Measurements from ENCODE around the gene SFI1.
"Not testable (repeated sequence)": the region's sequence is repeated elsewhere in the genome, so short reads cannot be mapped to it uniquely, and the experiment has no call there.

SFI1 gene

GRCh38 chr22:31586137-31586920 lies 90.0 kb downstream of the SFI1 start:
- peaks cover 8 to 57% of the 10 kb centered on the region in 2 experiments; a peak in 2 of 3 replicates for H3K36me3 ChIP-seq (ENCODE audit: control insufficient read depth in 2 of 2, insufficient read depth in 1 of 2, low read length in 2 of 2)
- H3K4me1 ChIP-seq (ENCODE audit: control insufficient read depth, insufficient read depth, low read length) = no peaks in the 10 kb centered on the region
- H3K27ac ChIP-seq (ENCODE audit: extremely low read depth, low read depth, low read length) = no peak overlapping the region
- H3K9me3 ChIP-seq (ENCODE audit: control insufficient read depth, insufficient read depth, low read depth, low read length) = no peaks in the 10 kb centered on the region
- ChIA-PET POLR2A (no interaction called here), CTCF (interaction anchor here (0.7 to 2.7 kb wide), 3 partner anchors 22 to 30 kb away, joined by 3 to 12 read pairs (median 3); no protein-coding TSS in a partner anchor)
- no peak overlapping the region for H3K4me3 ChIP-seq (ENCODE audit: low read depth, low read length)
- TF ChIP-seq ZNF76 (tag by site-specific recombination; IDR thresholded peaks at IDR 0.05; ENCODE audit: borderline replicate concordance, low read depth) = no peak

GRCh38 chr22:31588970-31589675 lies 92.8 kb downstream of the SFI1 start:
- POLR2A ChIA-PET = no interaction called here
- H3K4me1 ChIP-seq (ENCODE audit: control insufficient read depth, insufficient read depth, low read length) = no peaks in the 10 kb centered on the region

DNA sequence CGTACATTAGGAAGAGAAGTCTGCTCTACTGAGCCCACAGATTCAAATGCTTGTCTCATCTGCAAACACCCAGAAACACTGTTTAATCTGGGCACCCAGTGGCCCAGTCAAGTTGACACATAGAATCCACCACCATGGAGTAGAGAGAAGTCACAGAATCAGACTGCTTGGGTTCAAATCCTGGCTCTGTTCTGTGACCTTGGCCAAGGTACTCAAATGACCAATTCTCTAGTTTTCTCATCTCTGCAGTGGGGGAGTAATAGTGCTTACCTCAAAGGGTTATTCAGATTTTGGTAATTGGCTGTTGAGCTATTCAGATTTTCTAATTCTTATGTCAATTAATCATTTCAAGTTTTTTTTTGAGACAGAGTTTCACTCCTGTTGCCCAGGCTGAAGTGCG lies 93.8 kb downstream of the SFI1 start:
- H3K4me1 ChIP-seq (ENCODE audit: control insufficient read depth, insufficient read depth, low read length); H3K27ac ChIP-seq (ENCODE audit: extremely low read depth, low read depth, low read length); CTCF ChIA-PET; POLR2A ChIA-PET; H3K9me3 ChIP-seq (ENCODE audit: control insufficient read depth, insufficient read depth, low read depth, low read length); H3K4me3 ChIP-seq (ENCODE audit: low read depth, low read length): not testable (repeated sequence)
- H3K36me3 ChIP-seq (ENCODE audit: control insufficient read depth in 2 of 2, insufficient read depth in 1 of 2, low read length in 2 of 2) = peaks cover 8 to 41% of the 10 kb centered on the region in 2 experiments; a peak in 2 of 3 replicates

More at GRCh38 chr22:31588970-31589675, 92.8 kb downstream of the SFI1 start:
- TF ChIP-seq ZNF629 (tag by site-specific recombination; IDR thresholded peaks at IDR 0.05) (no peak), ZSCAN4 (tag by site-specific recombination; IDR thresholded peaks at IDR 0.05) (peak; percentile 18; the same call in 1 of the 2 replicates)
- no peak overlapping the region for H3K4me3 ChIP-seq (ENCODE audit: low read depth, low read length)
- CTCF ChIA-PET = interaction anchor here (0.7 kb wide), 2 partner anchors 24 to 73 kb away, joined by 5 read pairs; partner anchors contain the start of gene PISD
- no peaks in the 10 kb centered on the region for H3K9me3 ChIP-seq (ENCODE audit: control insufficient read depth, insufficient read depth, low read depth, low read length)
- H3K27ac ChIP-seq (ENCODE audit: extremely low read depth, low read depth, low read length) = no peak overlapping the region
- peaks cover 8 to 48% of the 10 kb centered on the region in 2 experiments; a peak in 2 of 3 replicates for H3K36me3 ChIP-seq (ENCODE audit: control insufficient read depth in 2 of 2, insufficient read depth in 1 of 2, low read length in 2 of 2)

GRCh38 chr22:31595271-31595670 lies 98.9 kb downstream of the SFI1 start:
- CTCF ChIA-PET = interaction anchor here (0.7 to 1.1 kb wide), 2 partner anchors 34 to 67 kb away, joined by 3 to 4 read pairs; no protein-coding TSS in a partner anchor
- TF ChIP-seq, protein P1, sequence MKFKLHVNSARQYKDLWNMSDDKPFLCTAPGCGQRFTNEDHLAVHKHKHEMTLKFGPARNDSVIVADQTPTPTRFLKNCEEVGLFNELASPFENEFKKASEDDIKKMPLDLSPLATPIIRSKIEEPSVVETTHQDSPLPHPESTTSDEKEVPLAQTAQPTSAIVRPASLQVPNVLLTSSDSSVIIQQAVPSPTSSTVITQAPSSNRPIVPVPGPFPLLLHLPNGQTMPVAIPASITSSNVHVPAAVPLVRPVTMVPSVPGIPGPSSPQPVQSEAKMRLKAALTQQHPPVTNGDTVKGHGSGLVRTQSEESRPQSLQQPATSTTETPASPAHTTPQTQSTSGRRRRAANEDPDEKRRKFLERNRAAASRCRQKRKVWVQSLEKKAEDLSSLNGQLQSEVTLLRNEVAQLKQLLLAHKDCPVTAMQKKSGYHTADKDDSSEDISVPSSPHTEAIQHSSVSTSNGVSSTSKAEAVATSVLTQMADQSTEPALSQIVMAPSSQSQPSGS (tag by site-specific recombination; IDR thresholded peaks at IDR 0.05; ENCODE audit: low read depth) = no peak
- TF ChIP-seq ZNF350 (tag by site-specific recombination; IDR thresholded peaks at IDR 0.05) (no peak), WT1 (tag by site-specific recombination; IDR thresholded peaks at IDR 0.05) (no peak), ZNF610 (tag by site-specific recombination; IDR thresholded peaks at IDR 0.05; ENCODE audit: borderline replicate concordance) (no peak), ZNF335 (tag by site-specific recombination; conservative IDR thresholded peaks at IDR 0.05) (no peak), ZNF248 (tag by site-specific recombination; IDR thresholded peaks at IDR 0.05) (no peak), ZNF473 (tag by site-specific recombination; IDR thresholded peaks at IDR 0.05) (no peak), KLF10 (tag by site-specific recombination; IDR thresholded peaks at IDR 0.05) (no peak), PRDM2 (tag by site-specific recombination; IDR thresholded peaks at IDR 0.05; ENCODE audit: borderline replicate concordance) (no peak), SP7 (tag by site-specific recombination; IDR thresholded peaks at IDR 0.05) (no peak), PBX3 (CRISPR knock-in tag; IDR thresholded peaks at IDR 0.05) (no peak), ZNF571 (tag by site-specific recombination; IDR thresholded peaks at IDR 0.05) (no peak)

More at GRCh38 chr22:31595271-31595670, 98.9 kb downstream of the SFI1 start:
- Histone ChIP-seq H3K36me3 (ENCODE audit: control insufficient read depth in 2 of 2, insufficient read depth in 1 of 2, low read length in 2 of 2) (no peaks in the 10 kb centered on the region), H3K4me3 (ENCODE audit: low read depth, low read length) (no peak overlapping the region), H3K27ac (ENCODE audit: extremely low read depth, low read depth, low read length) (no peak overlapping the region), H3K9me3 (ENCODE audit: control insufficient read depth, insufficient read depth, low read depth, low read length) (no peaks in the 10 kb centered on the region), H3K4me1 (ENCODE audit: control insufficient read depth, insufficient read depth, low read length) (no peaks in the 10 kb centered on the region)
- POLR2A ChIA-PET = no interaction called here
